GM23338 (cell line): ENCODE results near the gene TSFM.

ENCODE experiments used
- CTCF ChIP-seq, 2 experiments: fragments of 200-600 bp in 1 of 2; sonication (generic) in 1 of 2; conservative IDR thresholded peaks; 2 replicates each; pipeline versions ENCODE4 v1.5.1 to v1.6.1; 2016 to 2017; ENCODE audit warnings: antibody characterized with exemption in 2 of 2, low read depth in 2 of 2, mild to moderate bottlenecking in 2 of 2, moderate library complexity in 1 of 2
- EZH2 ChIP-seq: fragments of 200-600 bp; sonication (generic); IDR thresholded peaks from one replicate; pipeline ENCODE4 v1.8.0; 2017; ENCODE audit warnings: antibody characterized with exemption, mild to moderate bottlenecking, low read depth; ENCODE audit not compliant: unreplicated experiment
- NANOG ChIP-seq: IDR thresholded peaks from 2 replicates; pipeline ENCODE4 v1.6.1; 2016; ENCODE audit warnings: antibody characterized with exemption, borderline replicate concordance
- POLR2AphosphoS5 ChIP-seq: IDR thresholded peaks from 2 replicates; pipeline ENCODE4 v1.6.1; 2016; ENCODE audit warnings: antibody characterized with exemption, low read depth
- REST ChIP-seq: IDR thresholded peaks from one replicate; pipeline ENCODE4 v1.6.1; 2018; ENCODE audit warnings: antibody characterized with exemption; ENCODE audit not compliant: unreplicated experiment

GRCh38 chr12:57826400-57826799, 43.8 kb downstream of the TSFM start:
- TF ChIP-seq EZH2 (no peak), NANOG (no peak), CTCF (conservative IDR thresholded peaks at IDR 0.05; ENCODE audit: low read depth in 2 of 2) (no peak), POLR2AphosphoS5 (no peak), REST (no peak)
